GM12878 (cell line): Measurements from ENCODE around the gene SYNGR4. TPM values are rescaled to one million over a fixed set of nuclear protein-coding genes. Genes with fewer than 3 reads are reported as not detected.

Experiments used
- KLF5 ChIP-seq: fragments of 450-650 bp; IDR thresholded peaks from 2 replicates; pipeline ENCODE4 v1.6.1; 2014; ENCODE audit warnings: mild to moderate bottlenecking; ENCODE audit not compliant: partially characterized antibody
- NBN ChIP-seq: fragments of 450-650 bp; IDR thresholded peaks from 2 replicates; pipeline ENCODE4 v1.6.1; 2016
- NFYB ChIP-seq: IDR thresholded peaks from 2 replicates; pipeline ENCODE4 v1.6.1; 2011; ENCODE audit warnings: low read depth, mild to moderate bottlenecking, low read length, improper control_type of control experiment, moderate library complexity; ENCODE audit not compliant: insufficient read depth
- PBX3 ChIP-seq: IDR thresholded peaks from 2 replicates; pipeline ENCODE4 v1.6.1; 2011; ENCODE audit warnings: mild to moderate bottlenecking, low read depth, low read length, moderate library complexity; ENCODE audit not compliant: insufficient replicate concordance
- WRNIP1 ChIP-seq: IDR thresholded peaks from 2 replicates; pipeline ENCODE4 v1.6.1; 2011; ENCODE audit warnings: low read depth, low read length, improper control_type of control experiment, borderline replicate concordance
- ZBTB40 ChIP-seq: fragments of 450-650 bp; IDR thresholded peaks from 2 replicates; pipeline ENCODE4 v1.6.1; 2016; ENCODE audit warnings: mild to moderate bottlenecking, moderate library complexity, borderline replicate concordance
- polyA plus RNA-seq, 11 experiments: library from polyadenylated mRNA; depleted of rRNA in 4 of 11; unstranded in 6 of 11; stranded (reverse) in 5 of 11; fragments of >200 nt; fragmentation: Nextera tagmentation in 4 of 11; fragmentation: Illumina TruSeq in 1 of 11; extraction: Ambion mirVana in 4 of 11; extraction: Trizol in 1 of 11; gene quantifications; 1 replicate in 1 of 11; 2 replicates in 10 of 11; pipeline versions ENCODE4 v1.2.1 to v1.2.3, GENCODE V29; 2011 to 2016; ENCODE audit warnings: inconsistent platforms in 2 of 11, missing spikeins in 2 of 11, low read depth in 1 of 11
- total RNA-seq, 4 experiments: library from RNA; depleted of rRNA in 3 of 4; stranded (reverse); fragments of >200 nt in 3 of 4; fragmentation: Illumina TruSeq in 1 of 4; extraction: Trizol in 1 of 4; gene quantifications; 2 replicates each; pipeline versions ENCODE4 v1.2.1 to v1.2.3, GENCODE V29; 2013 to 2021

Gene SYNGR4
- total and polyA plus RNA-seq, 10 of the 15 experiments (the other 5 are each of a cell fraction or from before 2014, with no cell fraction given): 0.08 to 0.72 (median 0.17) TPM; not detected in 6

- TF ChIP-seq ZBTB40 (peak; percentile 51; the same call in 1 of the 2 replicates), KLF5 (peak; percentile 8), NFYB (no peak), WRNIP1 (0 out of 2 replicates have a peak, but pooled peaks have one; percentile 49), PBX3 (no peak), NBN (0 out of 2 replicates have a peak, but pooled peaks have one; percentile 60)
- TF ChIP-seq, all 136 proteins: peak for 12
These were observed 606 bp downstream of the SYNGR4 start (continued) for GRCh38 chr19:48364598-48365348.
